NCI-H446 (cell line): ENCODE data around the gene SCYL2.
A peak's percentile ranks its signal among the peaks of the same experiment; 100 is the strongest.
"Not testable (repeated sequence)": the region's sequence is repeated elsewhere in the genome, so short reads cannot be mapped to it uniquely, and the experiment has no call there.

Source experiments
- DNase-seq, 2 experiments: peaks; one replicate each; lab custom pipeline; 2025; lab: John Stamatoyannopoulos, UW

Gene SCYL2, protein sequence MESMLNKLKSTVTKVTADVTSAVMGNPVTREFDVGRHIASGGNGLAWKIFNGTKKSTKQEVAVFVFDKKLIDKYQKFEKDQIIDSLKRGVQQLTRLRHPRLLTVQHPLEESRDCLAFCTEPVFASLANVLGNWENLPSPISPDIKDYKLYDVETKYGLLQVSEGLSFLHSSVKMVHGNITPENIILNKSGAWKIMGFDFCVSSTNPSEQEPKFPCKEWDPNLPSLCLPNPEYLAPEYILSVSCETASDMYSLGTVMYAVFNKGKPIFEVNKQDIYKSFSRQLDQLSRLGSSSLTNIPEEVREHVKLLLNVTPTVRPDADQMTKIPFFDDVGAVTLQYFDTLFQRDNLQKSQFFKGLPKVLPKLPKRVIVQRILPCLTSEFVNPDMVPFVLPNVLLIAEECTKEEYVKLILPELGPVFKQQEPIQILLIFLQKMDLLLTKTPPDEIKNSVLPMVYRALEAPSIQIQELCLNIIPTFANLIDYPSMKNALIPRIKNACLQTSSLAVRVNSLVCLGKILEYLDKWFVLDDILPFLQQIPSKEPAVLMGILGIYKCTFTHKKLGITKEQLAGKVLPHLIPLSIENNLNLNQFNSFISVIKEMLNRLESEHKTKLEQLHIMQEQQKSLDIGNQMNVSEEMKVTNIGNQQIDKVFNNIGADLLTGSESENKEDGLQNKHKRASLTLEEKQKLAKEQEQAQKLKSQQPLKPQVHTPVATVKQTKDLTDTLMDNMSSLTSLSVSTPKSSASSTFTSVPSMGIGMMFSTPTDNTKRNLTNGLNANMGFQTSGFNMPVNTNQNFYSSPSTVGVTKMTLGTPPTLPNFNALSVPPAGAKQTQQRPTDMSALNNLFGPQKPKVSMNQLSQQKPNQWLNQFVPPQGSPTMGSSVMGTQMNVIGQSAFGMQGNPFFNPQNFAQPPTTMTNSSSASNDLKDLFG

DNA sequence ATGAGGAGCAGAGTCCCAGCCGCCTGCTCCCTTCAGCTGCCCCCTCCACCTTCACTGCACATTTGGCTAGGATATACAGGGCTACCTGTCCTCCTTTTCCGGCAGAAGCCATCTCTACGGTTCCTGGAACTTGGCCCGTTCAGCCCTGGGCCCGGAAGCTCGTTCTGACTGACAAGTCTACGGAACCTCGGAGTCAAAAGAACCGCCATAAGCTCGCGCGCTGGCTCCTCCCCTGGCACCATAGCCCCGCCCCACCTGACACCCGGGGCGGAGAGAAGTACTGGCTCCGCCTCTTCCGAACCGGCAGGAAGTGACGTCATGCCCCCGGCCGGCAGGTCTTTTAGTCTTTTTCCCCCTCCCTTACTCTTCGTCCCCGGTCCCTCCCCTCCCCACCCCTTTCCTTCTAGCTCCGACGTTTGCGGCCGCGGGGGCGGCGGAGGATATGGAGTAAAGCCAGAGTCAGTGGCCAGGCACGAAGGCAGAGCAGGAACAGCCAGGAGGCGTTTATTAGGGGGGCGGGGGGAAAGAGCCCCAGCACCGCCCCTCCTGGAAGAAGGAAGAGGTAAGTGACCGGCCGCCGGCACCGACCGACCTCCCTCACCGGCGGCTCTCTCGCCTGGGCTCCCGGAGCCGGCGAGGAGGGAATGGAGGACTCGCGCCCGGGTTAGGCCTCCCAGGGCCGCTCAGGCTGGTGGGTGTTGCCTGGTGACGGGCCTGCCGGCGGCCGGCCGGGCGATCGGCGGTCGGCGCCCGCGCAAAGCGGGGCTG is at the start of gene SCYL2, which contains the start of gene DEPDC4:
TSS of gene SCYL2 (plus strand) at position 343 of the 768 bp plus-strand sequence. CDS start 15,794 bp downstream, outside the sequence.
TSS of gene DEPDC4 (minus strand) at position 245 of the 768 bp plus-strand sequence. CDS start at position 242, 3 bp downstream.
- DNase-seq, result peak; percentile 94 to 97

DNA sequence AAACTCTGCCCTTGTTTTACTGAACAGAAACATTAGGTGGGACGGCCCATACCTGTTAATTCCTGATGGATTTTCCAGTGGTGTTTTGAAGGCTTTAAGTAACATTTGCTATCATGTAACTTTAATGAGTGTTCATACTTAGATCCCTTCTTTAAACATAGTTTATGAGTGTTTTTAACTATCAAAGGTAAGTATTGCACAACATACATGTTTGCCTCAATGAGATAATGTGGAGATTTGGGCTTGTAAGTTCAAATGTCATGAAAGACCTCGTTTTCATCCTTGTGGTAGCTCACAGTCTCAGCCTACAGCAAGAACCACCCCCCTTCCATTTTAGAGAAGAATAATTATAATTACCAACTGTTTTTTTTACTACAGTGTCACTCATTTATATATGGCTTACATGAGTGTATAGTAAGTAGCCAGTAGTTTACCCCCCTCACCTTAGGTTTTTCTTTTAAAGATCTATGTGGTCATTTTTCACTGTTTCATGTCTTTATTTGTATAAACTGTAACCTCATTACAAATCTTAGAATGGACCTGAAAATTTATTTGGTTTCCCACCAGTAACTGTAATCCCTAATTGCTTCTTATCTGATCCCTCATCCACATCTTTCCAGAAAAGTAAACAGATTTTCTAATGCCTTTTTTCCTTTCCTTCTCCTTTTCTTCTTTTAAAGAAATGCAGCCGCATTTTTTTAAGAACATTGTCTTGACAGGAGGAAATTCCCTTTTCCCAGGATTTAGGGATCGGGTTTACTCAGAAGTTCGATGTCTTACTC is 47.5 kb upstream of the SCYL2 start:
- no peak for DNase-seq

DNA sequence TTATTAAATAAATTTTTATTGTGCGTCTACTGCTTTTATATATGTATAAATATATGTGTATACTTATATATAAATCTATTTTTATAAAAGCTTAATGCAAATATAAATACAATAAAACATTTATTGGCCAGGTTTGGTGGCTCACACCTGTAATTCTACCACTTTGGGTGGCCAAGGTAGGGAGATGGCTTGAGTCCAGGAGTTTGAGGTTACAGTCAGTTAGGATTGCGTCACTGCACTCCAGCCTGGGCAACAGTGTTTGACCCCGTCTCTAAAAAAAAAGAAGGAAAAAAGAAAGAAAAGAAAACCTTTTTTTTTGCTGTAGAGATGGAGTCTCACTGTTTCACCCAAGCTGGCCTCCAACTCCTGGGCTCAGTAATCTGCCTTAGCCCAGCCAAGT is 45.5 kb upstream of the SCYL2 start:
- no peak for DNase-seq

DNA sequence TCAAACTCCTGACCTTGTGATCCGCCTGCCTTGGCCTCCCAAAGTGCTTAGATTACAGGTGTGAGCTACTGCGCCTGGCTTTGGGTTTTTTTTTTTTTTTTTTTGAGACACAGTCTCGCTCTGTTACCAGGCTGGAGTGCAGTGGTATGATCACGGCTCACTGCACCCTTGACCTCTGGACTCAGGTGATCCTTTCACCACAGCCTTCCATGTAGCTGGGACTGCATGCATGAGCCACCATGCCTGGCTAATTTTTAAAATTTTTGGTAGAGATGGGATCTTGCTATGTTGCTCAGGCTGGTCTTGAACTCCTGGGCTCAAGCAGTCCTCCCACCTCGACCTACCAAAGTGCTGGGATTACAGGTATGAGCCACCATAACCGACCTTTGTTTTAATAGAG is 44.8 kb upstream of the SCYL2 start:
- not testable (repeated sequence) for DNase-seq

DNA sequence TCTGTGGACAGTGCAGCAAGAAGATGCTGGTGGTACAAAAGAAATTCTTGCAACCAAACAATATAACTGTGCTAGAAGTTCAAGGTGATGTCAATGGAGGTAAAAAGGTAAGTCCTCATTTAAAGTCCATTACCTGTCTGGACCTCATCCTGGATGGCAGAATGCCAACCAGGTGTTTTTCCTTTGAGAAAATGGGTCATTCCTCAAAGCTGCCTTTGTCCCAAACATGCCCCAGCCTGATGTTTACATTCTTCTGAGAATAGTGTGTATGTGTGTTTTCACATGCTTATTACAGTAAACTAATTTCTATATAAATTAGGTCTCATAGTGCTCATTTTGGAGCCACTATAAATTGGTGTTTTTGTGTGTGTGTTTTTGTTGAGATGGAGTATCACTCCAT is 41.5 kb upstream of the SCYL2 start:
- DNase-seq, result no peak

DNA sequence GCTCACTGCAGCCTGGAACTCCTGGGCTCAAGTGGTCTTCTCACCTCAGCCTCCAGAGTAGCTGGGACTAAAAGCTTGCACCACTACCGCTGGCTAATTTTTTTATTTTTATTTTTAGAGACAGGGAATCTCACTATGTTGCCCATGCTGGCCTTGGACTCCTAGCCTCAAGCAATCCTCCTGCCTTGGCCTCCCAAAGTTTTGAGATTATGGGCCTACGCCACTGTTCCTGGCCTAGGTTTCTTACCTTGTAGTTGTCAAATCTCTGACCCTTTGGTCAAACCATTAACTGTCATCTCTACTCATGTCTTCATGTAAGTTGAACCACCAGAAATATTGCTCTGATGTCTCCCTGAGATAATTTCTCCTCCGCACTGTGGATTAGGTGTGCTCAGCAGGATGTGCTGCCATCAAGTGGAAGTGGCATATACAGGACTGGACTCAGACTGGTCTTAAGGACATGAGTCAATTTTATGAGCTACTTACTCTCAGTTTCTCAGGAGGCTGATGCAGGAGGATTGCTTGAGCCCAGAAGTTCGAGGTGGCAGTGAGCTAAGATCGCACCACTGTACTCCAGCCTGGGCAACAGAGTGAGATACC is 37.8 kb upstream of the SCYL2 start:
- peak in 1 of 2 experiments; percentile 33 for DNase-seq

DNA sequence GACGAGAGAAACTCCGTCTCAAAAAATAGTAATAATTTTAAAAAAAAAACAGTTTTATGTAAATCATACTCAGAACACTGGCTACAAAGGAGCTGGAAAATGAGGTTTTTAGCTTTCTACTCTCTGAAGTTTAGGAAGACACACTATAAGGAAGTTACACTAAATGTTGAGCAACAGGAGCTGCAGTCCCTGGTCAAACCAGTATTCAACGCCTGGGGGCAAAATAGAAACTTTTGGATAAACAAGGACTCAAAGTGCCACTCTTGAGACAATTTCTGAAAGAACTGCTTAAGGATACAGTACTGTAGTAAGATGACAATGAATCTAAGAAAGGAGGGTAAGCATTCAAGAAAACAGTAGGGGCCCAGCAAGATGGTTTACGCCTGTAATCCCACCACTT is 37.1 kb upstream of the SCYL2 start:
- DNase-seq, result no peak

DNA sequence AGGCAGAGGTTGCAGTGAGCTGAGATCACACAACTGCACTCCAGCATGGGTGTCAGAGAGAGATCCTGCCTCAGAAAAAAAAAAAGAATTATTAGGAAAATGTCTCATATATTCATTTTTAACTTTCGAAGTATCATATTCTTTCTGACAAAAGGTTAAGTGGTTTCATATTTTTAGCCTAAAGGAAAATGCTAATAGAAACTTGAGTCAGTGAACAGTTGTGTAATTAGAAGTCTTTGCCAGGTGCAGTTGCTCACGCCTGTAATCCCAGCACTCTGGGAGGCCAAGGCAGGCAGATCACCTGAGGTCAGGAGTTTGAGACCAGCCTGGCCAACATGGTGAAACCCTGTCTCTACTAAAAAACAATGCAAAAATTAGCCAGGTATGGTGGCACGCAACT is 35.1 kb upstream of the SCYL2 start:
- DNase-seq, result not testable (repeated sequence)

DNA sequence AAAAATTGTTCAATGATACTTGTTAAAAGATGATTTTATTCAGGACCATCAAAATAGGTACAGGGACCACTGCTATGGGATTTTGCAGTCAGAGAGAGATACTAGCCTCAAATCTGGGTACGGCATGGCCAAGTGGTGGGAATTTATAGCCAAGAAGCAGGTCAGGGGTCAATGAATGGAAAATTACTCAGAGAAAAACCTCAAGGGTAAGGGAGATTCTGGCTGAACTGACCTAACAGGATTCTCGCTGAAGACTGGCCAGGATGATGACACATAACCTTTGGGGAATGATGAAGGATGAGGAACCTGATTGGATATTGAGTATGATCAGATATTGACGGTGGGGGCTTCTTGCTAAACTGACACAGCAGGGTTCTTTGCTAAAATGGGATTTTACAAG is 32.8 kb upstream of the SCYL2 start:
- DNase-seq, result no peak

DNA sequence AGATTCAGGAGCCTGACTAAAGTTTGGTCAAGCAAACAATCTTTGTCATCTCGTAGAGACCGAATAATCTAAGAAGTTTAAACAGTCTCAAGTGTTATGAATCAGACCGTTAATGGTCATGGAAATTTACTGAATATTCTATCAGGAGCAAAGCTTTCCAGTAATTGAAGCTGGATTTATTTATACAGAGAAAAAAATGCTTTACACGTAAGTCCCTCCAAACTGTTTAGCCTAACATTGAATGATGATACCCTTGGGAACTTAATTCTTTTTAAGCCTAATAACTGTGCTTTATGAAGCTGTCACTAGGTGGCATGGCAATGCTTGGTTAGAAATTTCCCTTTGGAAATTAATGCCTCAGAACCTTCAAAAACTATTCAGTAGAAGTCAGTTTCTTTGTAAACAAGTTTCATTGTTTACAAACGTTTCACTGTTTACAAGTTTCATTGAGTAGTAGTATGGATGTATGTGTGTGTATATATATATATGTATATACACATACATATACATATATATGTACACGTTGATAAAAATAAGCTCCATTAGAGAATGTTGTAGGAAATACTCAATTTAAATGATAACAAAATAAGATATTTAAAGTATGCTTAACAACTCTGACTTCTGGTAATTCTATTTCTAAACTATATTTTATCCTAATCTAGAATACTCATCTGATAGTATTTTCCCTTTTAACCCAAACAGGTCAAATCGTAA is 32.2 kb upstream of the SCYL2 start:
- DNase-seq, result peak; percentile 10 to 69

DNA sequence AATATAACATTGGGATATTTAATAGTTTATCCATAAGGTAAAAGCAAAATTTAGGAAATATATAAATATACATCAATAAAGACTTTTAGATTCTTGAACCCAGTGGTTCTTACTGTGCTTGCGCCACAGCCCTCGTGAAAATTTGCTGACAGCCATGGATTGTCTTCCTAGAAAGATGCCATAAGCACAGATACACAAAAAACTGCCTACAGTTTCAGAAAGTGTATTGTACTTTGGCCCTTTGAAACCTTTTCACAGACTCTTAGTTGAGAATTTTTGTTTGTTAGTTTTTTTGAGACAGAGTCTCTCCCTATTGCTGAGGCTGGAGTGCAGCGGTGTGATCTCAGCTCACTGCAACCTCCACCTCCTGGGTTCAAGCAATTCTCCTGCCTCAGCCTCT is 28.2 kb upstream of the SCYL2 start:
- no peak for DNase-seq

DNA sequence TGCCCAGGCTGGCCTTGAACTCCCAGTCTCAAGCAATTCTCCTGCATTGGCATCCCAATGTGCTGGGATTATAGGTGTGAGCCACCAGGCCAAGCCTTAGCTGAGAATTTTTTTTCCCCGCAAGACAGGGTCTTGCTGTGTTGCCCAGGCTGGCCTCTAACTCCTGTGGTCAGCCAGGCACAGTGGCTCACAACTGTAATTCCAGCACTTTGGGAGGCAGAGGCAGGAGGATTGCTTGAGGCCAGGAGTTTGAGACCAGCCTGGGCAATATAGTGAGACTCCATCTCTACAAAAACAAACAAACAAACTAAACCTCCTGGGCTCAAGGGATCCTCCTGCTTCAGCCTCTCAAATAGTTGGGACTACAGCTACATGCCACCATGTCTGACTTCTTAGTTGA is 27.4 kb upstream of the SCYL2 start:
- DNase-seq, result no peak

DNA sequence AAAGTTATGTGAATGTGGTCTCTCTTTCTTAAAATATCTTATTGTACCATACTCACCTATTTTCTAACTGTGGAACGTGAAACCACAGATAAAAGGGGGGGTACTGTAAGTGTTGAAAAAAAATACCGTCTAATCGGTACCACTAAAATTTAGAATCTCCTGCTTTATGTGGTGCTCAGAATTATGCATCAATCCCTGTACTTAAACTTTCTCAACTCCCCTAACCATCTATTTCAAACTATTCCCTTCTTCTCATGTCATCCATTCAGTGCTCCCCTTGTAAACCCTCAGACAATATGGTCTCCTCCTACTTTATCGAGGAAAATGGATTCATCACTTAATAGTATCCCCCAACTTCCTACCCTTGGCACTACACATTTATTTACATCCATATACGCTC is 23.8 kb upstream of the SCYL2 start:
- no peak for DNase-seq

DNA sequence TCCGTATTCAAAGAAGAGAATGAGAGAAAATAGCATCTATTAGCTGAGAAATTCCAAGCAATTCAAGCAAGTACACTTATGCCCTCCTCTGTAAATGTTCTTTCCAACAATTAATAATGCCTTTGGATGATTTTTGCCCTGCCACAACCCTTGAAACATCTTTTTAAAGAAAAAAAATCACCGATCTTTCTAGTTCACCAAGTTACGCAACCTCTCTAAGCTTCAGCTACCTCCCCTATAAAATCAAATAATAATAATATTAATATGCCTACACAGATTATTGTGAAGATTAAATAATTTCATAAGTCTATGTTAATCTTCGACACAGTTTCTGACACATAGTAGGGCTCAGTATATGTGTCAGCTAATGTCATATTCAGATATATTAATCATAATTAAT is 19.2 kb upstream of the SCYL2 start:
- no peak for DNase-seq

DNA sequence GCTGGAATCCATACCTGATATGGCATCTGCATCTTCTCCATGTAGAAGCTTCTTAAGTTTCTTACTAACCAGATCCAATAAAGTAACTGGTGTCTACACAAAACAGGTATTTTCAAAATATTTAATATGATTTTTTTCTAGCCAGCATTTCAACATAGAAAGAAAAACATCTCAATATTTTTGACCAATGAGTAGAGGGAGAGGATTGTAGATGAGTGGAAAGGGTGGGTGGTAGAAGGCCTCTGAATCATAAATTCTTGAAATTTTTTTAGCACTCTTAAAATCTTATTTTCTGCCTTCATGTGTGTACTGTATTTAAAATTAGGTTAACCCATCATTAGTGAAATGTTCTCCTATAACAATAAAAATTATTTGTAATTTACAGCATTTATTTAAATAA is 18.1 kb upstream of the SCYL2 start:
- no peak for DNase-seq

DNA sequence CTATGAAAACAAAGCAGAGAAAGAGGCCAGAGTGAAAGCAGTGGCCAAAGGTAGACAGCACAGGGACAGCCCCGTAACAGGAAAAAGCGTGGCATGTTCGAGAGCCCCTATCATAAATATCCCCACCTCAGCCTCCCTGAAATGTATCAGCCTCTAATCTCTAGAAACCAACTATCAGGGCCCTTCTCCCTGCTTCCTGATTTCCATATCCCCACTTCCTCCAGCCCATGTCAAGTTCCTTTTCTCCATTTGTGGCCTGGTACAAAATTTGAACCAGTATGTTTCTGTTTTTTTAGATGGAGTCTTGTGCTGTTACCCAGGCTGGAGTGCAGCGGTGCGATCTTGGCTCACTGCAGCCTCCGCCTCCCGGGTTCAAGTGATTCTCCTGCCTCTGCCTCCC is 17.0 kb upstream of the SCYL2 start:
- DNase-seq, result no peak

DNA sequence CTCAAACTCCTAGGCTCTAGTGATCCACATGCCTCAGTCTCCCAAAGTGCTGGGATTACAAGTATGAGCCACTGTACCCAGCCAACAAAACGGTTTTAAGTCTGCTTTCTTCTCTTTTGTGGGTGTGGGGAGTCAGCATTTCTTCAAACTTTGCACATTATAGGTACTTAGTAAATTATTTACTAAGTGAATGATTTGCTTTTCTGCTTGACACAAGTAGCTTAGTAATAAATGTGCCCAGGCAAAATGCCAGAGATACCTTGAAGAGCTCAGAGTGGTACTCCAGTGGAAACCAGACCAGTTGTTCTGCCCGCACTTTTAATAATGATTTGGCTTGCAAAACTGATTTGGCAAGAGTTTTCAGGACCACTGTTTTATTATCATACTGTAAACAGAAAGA is 15.1 kb upstream of the SCYL2 start:
- DNase-seq, result no peak

DNA sequence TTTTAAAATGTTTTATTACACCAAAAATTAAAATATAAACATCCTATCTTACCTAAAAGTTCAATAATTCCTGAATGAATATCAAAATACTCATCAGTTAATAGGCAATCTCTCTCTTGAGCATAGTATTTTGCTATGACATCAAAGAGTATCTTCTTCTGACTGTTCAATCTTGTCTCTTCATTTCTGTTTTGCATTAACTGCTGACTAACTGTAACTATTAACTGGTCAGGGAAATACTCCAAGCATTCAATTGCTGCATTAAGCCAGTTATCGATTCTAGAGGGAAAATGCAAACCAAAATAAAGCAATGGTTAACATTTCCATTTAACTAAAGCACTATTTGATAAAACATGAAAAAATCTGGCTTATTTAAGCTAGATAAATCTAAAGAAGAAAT is 13.5 kb upstream of the SCYL2 start:
- DNase-seq, result no peak

DNA sequence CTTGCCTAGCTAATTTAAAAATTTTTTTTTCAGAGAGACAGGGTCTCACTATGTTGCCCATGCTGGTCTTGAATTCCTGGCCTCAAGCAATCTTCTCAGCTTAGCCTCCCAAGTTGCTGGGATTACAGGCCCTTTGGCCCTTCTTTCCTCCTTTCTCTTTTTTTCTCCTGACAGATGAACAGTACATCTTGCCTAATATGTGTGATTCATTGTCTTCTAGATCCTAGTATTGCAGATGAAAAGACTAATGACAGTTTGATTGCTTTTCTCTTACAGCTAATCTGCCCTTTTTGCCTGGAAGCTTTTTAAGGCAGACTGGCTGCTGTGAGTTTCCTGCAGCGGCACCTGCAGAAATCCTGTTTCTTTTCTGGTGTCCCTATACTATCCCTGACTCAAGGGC is 12.1 kb upstream of the SCYL2 start:
- no peak for DNase-seq

DNA sequence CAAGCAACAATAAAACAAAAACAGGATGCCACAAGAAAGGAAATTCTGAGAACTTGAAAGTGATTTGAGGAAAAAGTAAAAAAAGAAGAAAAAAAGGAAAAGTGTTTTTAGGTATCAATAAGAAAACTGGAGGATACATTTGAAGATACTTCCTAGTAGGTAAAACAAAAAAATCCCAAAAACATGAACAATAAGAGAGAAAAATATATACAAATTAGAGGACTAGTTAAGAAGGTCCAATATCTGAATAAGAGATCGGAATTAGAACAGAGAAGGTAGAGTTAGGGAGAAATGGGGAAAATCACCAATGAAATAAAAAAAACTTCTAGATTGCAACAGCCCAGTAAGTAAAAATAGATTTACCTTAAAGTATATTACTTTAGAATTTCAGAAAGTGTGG is 8.8 kb upstream of the SCYL2 start:
- DNase-seq, result no peak
